Peyer's patch (tissue), 4 donors: ENCODE measurements around the gene ZDHHC3. TPM values are rescaled to one million over a fixed set of nuclear protein-coding genes. Genes with fewer than 3 reads are reported as not detected.
A peak's percentile ranks its signal among the peaks of the same experiment; 100 is the strongest.

Experiments used
- DNase-seq, 3 donors: peaks; one replicate each; pipeline ENCODE4 v3.0.0-alpha.2; 2017 to 2019
- H3K27ac ChIP-seq, 4 donors: fragments of 200-600 bp; sonication (generic); one replicate each; pipeline ENCODE4 v1.5.1; 2016 to 2019
- H3K27me3 ChIP-seq, 2 donors: fragments of 200-600 bp; sonication (generic); one replicate each; pipeline ENCODE4 v1.5.1; 2019
- H3K36me3 ChIP-seq, 3 donors: fragments of 200-600 bp; sonication (generic); one replicate each; pipeline ENCODE4 v1.5.1; 2016 to 2019
- H3K4me1 ChIP-seq, 4 donors: fragments of 200-600 bp; sonication (generic); one replicate each; pipeline ENCODE4 v1.5.1; 2016 to 2019
- H3K4me3 ChIP-seq, 4 donors: fragments of 200-600 bp; sonication (generic); 1 replicate in 3 of 4; 2 replicates in 1 of 4; pipeline ENCODE4 v1.5.1; 2016 to 2019; ENCODE audit warnings: mild to moderate bottlenecking in 1 of 4
- H3K9me3 ChIP-seq, 4 donors: fragments of 200-600 bp; sonication (generic); one replicate each; pipeline ENCODE4 v1.5.1; 2016 to 2019; ENCODE audit warnings: mild to moderate bottlenecking in 1 of 4
- CTCF ChIP-seq, 6 experiments: fragments of 450-650 bp in 4 of 6; fragments of 200-600 bp in 2 of 6; sonication (generic) in 1 of 6; IDR thresholded peaks; one replicate each; pipeline ENCODE4 v1.5.1; 2017 to 2019; ENCODE audit warnings: antibody characterized with exemption in 6 of 6, mild to moderate bottlenecking in 3 of 6, moderate library complexity in 1 of 6
- POLR2A ChIP-seq, 2 donors: fragments of 450-650 bp; IDR thresholded peaks; one replicate each; pipeline ENCODE4 v1.5.1; 2017; ENCODE audit warnings: antibody characterized with exemption in 2 of 2, mild to moderate bottlenecking in 2 of 2, moderate library complexity in 2 of 2
- total RNA-seq, 4 donors: library from RNA; depleted of rRNA; stranded (reverse); fragments of >200 nt; gene quantifications; one replicate each; pipeline ENCODE4 v1.1.0, GENCODE V29; 2016

The ZDHHC3 gene
- total RNA-seq, 4 donors from 2014 or later: 70.1 to 190 (median 152) TPM

- H3K9me3 ChIP-seq: no peaks in the 10 kb centered on the region
- no peaks in the 10 kb centered on the region for H3K36me3 ChIP-seq
- H3K27me3 ChIP-seq: no peaks in the 10 kb centered on the region
- H3K4me1 ChIP-seq: no peaks in the 10 kb centered on the region
- no peak overlapping the region for H3K27ac ChIP-seq
- H3K4me3 ChIP-seq: no peak overlapping the region
- TF ChIP-seq POLR2A (IDR thresholded peaks at IDR 0.05): no peak
- no peak for TF ChIP-seq CTCF (IDR thresholded peaks at IDR 0.05)
- DNase-seq: peak in 1 of 3 donors; percentile 29
Observed at GRCh38 chr3:44899683-44900367, 76.1 kb downstream of the ZDHHC3 start.

- Histone ChIP-seq H3K27me3 (no peaks in the 10 kb centered on the region), H3K36me3 (no peaks in the 10 kb centered on the region), H3K4me3 (no peak overlapping the region), H3K27ac (no peak overlapping the region), H3K9me3 (no peaks in the 10 kb centered on the region), H3K4me1 (no peaks in the 10 kb centered on the region)
- DNase-seq: no peak
- no peak for TF ChIP-seq CTCF (IDR thresholded peaks at IDR 0.05)
- no peak for TF ChIP-seq POLR2A (IDR thresholded peaks at IDR 0.05)
Observed at GRCh38 chr3:44896440-44896839, 79.5 kb downstream of the ZDHHC3 start.

GRCh38 chr3:44894485-44894884 is 81.5 kb downstream of the ZDHHC3 start:
- TF ChIP-seq POLR2A (IDR thresholded peaks at IDR 0.05) (no peak), CTCF (IDR thresholded peaks at IDR 0.05) (no peak)
- no peaks in the 10 kb centered on the region for H3K4me1 ChIP-seq
- no peak overlapping the region for H3K27ac ChIP-seq
- no peaks in the 10 kb centered on the region for H3K36me3 ChIP-seq
- no peaks in the 10 kb centered on the region for H3K9me3 ChIP-seq
- H3K27me3 ChIP-seq: no peaks in the 10 kb centered on the region
- no peak for DNase-seq
- no peak overlapping the region for H3K4me3 ChIP-seq

- H3K4me1 ChIP-seq: no peaks in the 10 kb centered on the region
- H3K36me3 ChIP-seq: no peaks in the 10 kb centered on the region
- TF ChIP-seq CTCF (IDR thresholded peaks at IDR 0.05) (no peak), POLR2A (IDR thresholded peaks at IDR 0.05) (no peak)
- H3K27me3 ChIP-seq: no peaks in the 10 kb centered on the region
- no peaks in the 10 kb centered on the region for H3K9me3 ChIP-seq
- no peak overlapping the region for H3K27ac ChIP-seq
- DNase-seq: no peak
- H3K4me3 ChIP-seq: no peak overlapping the region
Observed at GRCh38 chr3:44893097-44893496, 82.9 kb downstream of the ZDHHC3 start.

- no peaks in the 10 kb centered on the region for H3K36me3 ChIP-seq
- H3K27ac ChIP-seq: no peak overlapping the region
- H3K9me3 ChIP-seq: no peaks in the 10 kb centered on the region
- no peak overlapping the region for H3K4me3 ChIP-seq
- DNase-seq: no peak
- TF ChIP-seq POLR2A (IDR thresholded peaks at IDR 0.05) (no peak), CTCF (IDR thresholded peaks at IDR 0.05) (no peak)
- H3K27me3 ChIP-seq: no peaks in the 10 kb centered on the region
- no peaks in the 10 kb centered on the region for H3K4me1 ChIP-seq
Observed at GRCh38 chr3:44892689-44893088, 83.3 kb downstream of the ZDHHC3 start.

GRCh38 chr3:44890852-44891251 is 85.1 kb downstream of the ZDHHC3 start:
- Histone ChIP-seq H3K27ac (no peak overlapping the region), H3K9me3 (no peaks in the 10 kb centered on the region), H3K4me3 (no peak overlapping the region), H3K36me3 (no peaks in the 10 kb centered on the region), H3K27me3 (no peaks in the 10 kb centered on the region), H3K4me1 (no peaks in the 10 kb centered on the region)
- no peak for DNase-seq
- TF ChIP-seq POLR2A (IDR thresholded peaks at IDR 0.05): no peak
- no peak for TF ChIP-seq CTCF (IDR thresholded peaks at IDR 0.05)
